Parathyroid adenoma (tissue), 2 donors: Measurements from ENCODE around the gene CCDC47.

Source experiments
- H2AFZ ChIP-seq: fragments of 300-600 bp; sonication (generic); one replicate; pipeline ENCODE4 v1.7.0; 2017; ENCODE audit warnings: antibody characterized with exemption, mild to moderate bottlenecking
- H3K27ac ChIP-seq: fragments of 300-600 bp; sonication (generic); one replicate; pipeline ENCODE4 v1.7.0; 2017
- H3K27me3 ChIP-seq: fragments of 300-600 bp; sonication (generic); one replicate; pipeline ENCODE4 v1.7.0; 2017; ENCODE audit warnings: low read length; ENCODE audit not compliant: control insufficient read depth, insufficient read depth
- H3K36me3 ChIP-seq: fragments of 300-600 bp; sonication (generic); one replicate; pipeline ENCODE4 v1.7.0; 2017; ENCODE audit warnings: low read length; ENCODE audit not compliant: control insufficient read depth, insufficient read depth
- H3K4me1 ChIP-seq: fragments of 300-600 bp; sonication (generic); one replicate; pipeline ENCODE4 v1.7.0; 2017; ENCODE audit warnings: control low read depth
- H3K4me2 ChIP-seq: fragments of 300-600 bp; sonication (generic); one replicate; pipeline ENCODE4 v1.7.0; 2017; ENCODE audit warnings: low read length
- H3K4me3 ChIP-seq: fragments of 300-600 bp; sonication (generic); one replicate; pipeline ENCODE4 v1.7.0; 2017; ENCODE audit warnings: low read depth, low read length
- H3K79me2 ChIP-seq: fragments of 300-600 bp; sonication (generic); one replicate; pipeline ENCODE4 v1.7.0; 2017; ENCODE audit warnings: control low read depth
- H3K9ac ChIP-seq: fragments of 300-600 bp; sonication (generic); one replicate; pipeline ENCODE4 v1.7.0; 2017; ENCODE audit warnings: mild to moderate bottlenecking
- H3K9me3 ChIP-seq: fragments of 300-600 bp; sonication (generic); one replicate; pipeline ENCODE4 v1.7.0; 2017; ENCODE audit warnings: low read length; ENCODE audit not compliant: control insufficient read depth
- TF ChIP-seq, protein P1 (sequence below): fragments of 300-600 bp; sonication (generic); IDR thresholded peaks from one replicate; pipeline ENCODE4 v1.7.0; 2017; ENCODE audit warnings: antibody characterized with exemption, mild to moderate bottlenecking
- donor health status: primary hyperparathyroidism.

Gene CCDC47

DNA sequence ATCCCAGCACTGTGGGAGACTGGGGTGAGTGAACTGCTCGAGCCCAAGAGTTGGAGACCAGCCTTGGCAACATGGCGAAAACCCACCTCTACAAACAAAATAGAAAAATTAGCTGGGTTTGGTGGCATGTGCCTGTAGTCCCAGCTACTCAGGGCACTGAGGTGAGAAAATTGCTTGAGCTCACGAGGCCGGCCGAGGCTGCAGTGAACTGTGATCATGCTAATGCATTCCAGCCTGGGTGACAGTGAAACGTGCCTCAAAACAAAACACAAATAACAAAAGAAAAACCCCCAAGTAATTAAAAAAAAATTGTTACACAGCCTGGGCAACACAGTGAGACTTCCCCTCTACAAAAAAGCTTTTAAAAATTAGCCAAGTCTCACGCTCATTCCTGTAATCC, 5.0 kb downstream of the CCDC47 start:
- Histone ChIP-seq H3K27me3 (no peaks in the 10 kb centered on the region), H3K9ac (no peak overlapping the region), H2AFZ (no peak overlapping the region), H3K27ac (no peak overlapping the region), H3K9me3 (no peaks in the 10 kb centered on the region), H3K36me3 (no peaks in the 10 kb centered on the region), H3K79me2 (peaks cover 56% of the 10 kb centered on the region), H3K4me2 (no peak overlapping the region), H3K4me1 (peaks cover 3% of the 10 kb centered on the region), H3K4me3 (no peak overlapping the region)
- TF ChIP-seq, protein P1, sequence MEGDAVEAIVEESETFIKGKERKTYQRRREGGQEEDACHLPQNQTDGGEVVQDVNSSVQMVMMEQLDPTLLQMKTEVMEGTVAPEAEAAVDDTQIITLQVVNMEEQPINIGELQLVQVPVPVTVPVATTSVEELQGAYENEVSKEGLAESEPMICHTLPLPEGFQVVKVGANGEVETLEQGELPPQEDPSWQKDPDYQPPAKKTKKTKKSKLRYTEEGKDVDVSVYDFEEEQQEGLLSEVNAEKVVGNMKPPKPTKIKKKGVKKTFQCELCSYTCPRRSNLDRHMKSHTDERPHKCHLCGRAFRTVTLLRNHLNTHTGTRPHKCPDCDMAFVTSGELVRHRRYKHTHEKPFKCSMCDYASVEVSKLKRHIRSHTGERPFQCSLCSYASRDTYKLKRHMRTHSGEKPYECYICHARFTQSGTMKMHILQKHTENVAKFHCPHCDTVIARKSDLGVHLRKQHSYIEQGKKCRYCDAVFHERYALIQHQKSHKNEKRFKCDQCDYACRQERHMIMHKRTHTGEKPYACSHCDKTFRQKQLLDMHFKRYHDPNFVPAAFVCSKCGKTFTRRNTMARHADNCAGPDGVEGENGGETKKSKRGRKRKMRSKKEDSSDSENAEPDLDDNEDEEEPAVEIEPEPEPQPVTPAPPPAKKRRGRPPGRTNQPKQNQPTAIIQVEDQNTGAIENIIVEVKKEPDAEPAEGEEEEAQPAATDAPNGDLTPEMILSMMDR: no peak

DNA sequence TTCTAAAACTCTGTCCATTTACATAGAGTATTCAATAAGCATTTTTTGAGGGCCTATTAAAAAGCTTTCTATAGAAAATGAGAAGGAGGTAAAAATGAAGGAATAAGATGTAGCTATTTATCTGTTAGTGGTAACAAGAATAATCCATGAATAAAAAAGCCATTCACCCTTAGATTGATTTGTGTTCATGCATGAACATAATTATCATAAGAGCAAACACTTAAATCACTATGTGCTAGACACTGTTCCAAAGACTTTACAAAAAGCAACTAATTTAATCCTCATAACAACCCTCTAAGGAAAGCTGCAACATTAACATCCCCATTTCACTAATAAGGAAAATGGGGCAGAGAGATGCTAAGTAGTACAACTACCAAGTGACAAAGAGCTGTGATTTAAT, 6.6 kb downstream of the CCDC47 start:
- H3K36me3 ChIP-seq: no peaks in the 10 kb centered on the region
- TF ChIP-seq, protein P1: no peak
- no peaks in the 10 kb centered on the region for H3K27me3 ChIP-seq
- no peak overlapping the region for H3K4me3 ChIP-seq
- H3K9me3 ChIP-seq: no peaks in the 10 kb centered on the region
- H3K4me2 ChIP-seq: no peak overlapping the region
- no peak overlapping the region for H3K9ac ChIP-seq
- no peaks in the 10 kb centered on the region for H3K4me1 ChIP-seq
- H3K79me2 ChIP-seq: peaks cover 56% of the 10 kb centered on the region
- H3K27ac ChIP-seq: no peak overlapping the region
- H2AFZ ChIP-seq: no peak overlapping the region

DNA sequence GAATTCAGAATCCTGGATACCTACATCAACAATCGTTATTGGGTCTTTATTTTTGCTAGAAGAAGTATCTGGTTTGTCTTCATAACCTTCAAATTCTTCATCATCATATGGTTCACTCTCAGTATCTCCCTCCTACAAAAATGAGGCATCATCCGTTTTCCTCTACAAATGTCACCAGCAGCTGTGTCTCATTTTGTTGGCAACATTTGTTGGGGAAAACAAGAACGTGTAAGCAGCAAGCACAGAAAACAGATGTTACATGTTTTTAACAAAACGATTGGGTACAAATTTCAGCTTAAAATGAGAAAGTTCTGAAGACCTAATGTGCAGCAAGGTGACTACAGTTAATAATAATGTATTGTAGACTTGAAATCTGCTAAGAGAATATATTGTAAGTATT, 8.7 kb downstream of the CCDC47 start:
- H3K9ac ChIP-seq: no peak overlapping the region
- no peak overlapping the region for H3K27ac ChIP-seq
- H3K4me3 ChIP-seq: no peak overlapping the region
- H3K36me3 ChIP-seq: no peaks in the 10 kb centered on the region
- H3K4me1 ChIP-seq: no peaks in the 10 kb centered on the region
- H2AFZ ChIP-seq: no peak overlapping the region
- peaks cover 41% of the 10 kb centered on the region for H3K79me2 ChIP-seq
- TF ChIP-seq, protein P1: no peak
- H3K27me3 ChIP-seq: no peaks in the 10 kb centered on the region
- H3K4me2 ChIP-seq: no peak overlapping the region
- no peaks in the 10 kb centered on the region for H3K9me3 ChIP-seq

DNA sequence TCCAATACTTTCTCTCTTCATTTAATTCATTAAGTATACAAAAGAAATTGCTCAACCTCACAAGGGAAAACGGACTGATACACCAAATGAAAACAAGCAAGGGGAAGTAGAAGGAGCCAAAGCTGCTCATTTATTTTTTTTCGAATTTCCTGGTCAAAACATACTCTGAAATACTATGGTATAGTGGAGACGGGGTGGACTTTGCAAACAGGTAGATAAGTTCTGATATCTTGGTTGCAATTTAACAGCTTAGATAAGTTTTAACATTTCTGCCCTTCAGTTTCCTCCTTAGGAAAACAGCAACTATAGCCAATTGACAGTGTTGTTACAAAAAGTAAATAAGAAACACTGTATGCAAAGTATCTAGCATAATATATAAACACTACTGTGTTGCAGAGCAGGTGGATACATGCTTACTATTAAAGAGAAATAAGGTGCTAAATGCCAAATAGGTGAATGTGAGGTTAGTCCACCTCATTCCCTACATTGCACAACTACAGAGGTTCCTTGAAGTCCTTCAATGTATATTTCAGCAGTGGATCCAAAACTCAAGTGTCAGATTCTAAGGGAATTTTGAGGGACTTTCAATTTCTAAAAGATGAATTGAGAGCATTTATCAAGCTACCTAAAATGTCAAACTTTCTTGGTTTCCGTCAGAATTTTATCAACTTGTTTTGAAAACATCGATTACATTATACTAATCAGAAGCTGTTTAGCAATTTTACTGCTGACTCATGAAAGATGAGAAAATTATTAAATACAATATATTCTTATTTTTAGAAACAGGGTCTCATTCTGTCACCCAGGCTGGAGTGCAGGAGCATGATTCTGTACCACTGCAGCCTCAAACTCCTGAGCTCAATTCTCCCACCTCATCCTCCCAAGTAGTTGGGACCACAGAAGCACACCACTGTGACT, 11.0 kb downstream of the CCDC47 start:
- Histone ChIP-seq H3K27me3 (no peaks in the 10 kb centered on the region), H3K4me2 (no peak overlapping the region), H3K36me3 (no peaks in the 10 kb centered on the region), H3K79me2 (peaks cover 24% of the 10 kb centered on the region), H3K9ac (no peak overlapping the region), H3K4me1 (no peaks in the 10 kb centered on the region), H3K9me3 (no peaks in the 10 kb centered on the region), H2AFZ (no peak overlapping the region), H3K4me3 (no peak overlapping the region), H3K27ac (no peak overlapping the region)
- TF ChIP-seq, protein P1: no peak
